CD4-positive, alpha-beta T cell treated with Interleukin-17A for 1 hour (primary cell): ENCODE data around the gene MPPED2.
"Not testable (repeated sequence)": the region's sequence is repeated elsewhere in the genome, so short reads cannot be mapped to it uniquely, and the experiment has no call there.

Experiments
- DNase-seq: peaks from one replicate; pipeline ENCODE4 v3.0.0-alpha.2; 2020

The MPPED2 gene

GRCh38 chr11:30573951-30574350 is 12.2 kb downstream of the MPPED2 start:
- DNase-seq: no peak

- no peak for DNase-seq
Observed at GRCh38 chr11:30568931-30569330, 17.2 kb downstream of the MPPED2 start.

DNA sequence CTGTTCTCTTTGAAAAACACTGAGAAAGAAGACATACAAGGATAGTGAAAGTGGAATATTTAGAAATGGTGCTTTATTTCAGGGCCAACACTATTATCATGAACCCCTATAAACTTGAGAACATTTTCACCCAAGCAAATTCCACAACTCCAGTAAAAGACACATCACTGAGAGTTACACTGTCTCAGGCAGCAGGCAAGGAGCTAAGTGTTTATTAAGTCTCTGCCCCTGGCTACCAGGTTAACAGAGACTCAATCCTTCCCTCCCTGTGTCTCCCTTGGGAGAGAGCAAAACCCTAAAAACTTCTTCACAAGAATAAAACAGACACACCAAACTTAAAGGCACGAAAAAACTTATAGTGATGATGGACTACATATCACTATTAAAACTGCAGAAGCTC is 18.5 kb downstream of the MPPED2 start:
- DNase-seq: no peak

DNA sequence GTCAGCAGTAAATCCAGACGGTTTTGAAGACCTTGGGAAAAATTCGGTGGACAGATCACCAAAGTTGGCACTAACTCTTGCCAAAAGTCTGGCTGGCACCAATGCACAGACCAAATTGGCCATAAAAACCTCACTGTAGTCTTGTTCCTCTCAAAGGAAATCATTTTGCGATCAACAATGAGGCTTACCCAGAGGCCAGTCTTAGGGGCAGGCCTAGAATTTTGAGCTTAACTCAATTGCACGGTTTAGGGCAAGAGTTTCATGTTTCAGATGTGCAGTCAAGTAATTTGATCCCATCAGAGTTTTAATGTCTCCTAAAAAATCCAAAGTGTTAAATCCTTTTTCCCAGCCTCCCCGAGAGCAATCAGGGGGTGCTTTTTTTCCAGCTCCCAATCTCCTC is 19.0 kb downstream of the MPPED2 start:
- no peak for DNase-seq

GRCh38 chr11:30566482-30566881 is 19.7 kb downstream of the MPPED2 start:
- DNase-seq: no peak

- DNase-seq: no peak
Observed at GRCh38 chr11:30565027-30565426, 21.1 kb downstream of the MPPED2 start.

- DNase-seq: no peak
Observed at GRCh38 chr11:30561691-30562415, 24.3 kb downstream of the MPPED2 start.

- no peak for DNase-seq
Observed at GRCh38 chr11:30560206-30561106, 25.7 kb downstream of the MPPED2 start.

- DNase-seq: no peak
Observed at GRCh38 chr11:30559004-30559403, 27.1 kb downstream of the MPPED2 start.

DNA sequence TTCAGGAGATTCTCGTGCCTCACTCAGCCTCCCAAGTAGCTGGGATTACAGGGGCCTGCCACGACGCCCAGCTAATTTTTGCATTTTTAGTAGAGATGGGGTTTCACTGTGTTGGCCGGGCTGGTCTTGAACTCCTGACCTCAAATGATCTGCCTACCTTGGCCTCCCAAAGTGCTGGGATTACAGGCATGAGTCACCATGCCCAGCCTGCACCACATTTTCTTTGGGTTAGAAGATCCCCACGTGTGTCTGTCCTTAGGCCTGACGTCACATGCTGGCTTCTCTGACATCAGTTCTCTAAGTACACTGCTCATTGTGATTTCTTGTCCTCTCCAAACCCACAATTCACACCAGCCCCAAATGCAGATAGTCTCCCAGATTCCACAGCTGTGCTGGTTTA is 31.6 kb downstream of the MPPED2 start:
- DNase-seq: not testable (repeated sequence)

DNA sequence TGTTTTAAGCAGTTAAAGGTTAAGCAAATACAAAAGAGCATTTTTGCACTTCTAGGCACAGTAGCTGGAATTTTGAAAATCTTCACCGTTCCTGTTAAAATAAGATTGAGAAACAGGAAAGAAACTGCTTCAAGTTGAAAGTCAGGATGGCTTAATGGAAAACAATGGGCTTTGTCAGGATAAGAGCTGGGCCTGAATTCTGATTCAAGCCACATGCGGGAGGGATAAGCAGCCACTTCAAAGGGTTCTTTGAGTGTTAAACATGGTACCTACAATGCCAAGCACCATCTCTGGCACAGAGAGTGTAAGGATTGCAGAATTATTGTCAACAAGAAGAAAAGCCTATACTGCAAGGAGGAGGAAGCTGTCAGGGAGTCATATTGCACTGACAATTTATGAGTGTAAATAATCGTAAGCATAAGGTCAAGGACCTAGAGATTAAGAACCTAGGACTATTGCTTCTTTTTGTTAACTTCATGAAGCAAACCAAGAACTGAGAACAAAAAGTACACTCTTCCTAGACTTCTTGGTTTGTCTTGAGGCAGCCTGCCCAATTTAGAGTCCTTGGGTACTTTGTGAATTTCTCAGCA is 32.5 kb downstream of the MPPED2 start:
- DNase-seq: no peak

DNA sequence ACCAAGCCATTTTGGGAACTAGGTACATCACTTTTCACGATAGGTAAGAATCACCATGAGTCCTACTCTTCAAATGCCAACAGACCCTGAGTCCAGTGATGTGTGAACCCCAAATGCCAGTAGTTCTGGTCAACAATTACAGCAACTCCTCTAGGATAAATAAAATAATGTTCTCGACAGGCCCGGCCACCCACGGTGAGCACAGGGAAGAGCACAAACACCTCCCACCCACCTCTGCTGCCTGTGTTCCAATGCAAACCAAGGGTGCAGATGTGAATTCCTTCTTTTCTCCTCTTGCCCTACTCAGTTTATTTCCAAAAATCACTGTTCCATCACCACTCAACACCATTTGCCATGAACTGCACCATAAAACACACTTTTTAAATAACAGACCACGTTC is 33.3 kb downstream of the MPPED2 start:
- DNase-seq: no peak

GRCh38 chr11:30550022-30550542 is 36.1 kb downstream of the MPPED2 start:
- no peak for DNase-seq

- DNase-seq: no peak
Observed at GRCh38 chr11:30549565-30549964, 36.6 kb downstream of the MPPED2 start.

DNA sequence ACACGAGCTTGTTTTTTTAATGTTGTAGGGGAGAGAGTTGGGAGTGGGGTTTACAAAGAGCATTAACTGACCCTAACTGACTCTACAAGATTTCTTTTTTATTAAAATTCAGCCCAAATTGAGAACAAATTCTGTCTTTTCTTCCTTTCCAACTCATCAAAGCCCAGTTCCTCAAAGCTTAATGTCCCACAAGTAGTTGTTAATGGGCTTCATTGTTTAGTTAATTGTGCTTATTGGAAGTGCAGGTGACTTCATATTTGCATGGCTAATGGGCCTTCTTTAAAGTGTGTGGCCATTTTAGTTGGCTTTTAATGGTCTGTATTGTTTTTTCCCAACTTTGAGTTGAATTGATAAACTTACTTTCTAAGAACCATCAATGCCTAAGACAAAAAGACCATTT is 39.8 kb downstream of the MPPED2 start:
- no peak for DNase-seq

DNA sequence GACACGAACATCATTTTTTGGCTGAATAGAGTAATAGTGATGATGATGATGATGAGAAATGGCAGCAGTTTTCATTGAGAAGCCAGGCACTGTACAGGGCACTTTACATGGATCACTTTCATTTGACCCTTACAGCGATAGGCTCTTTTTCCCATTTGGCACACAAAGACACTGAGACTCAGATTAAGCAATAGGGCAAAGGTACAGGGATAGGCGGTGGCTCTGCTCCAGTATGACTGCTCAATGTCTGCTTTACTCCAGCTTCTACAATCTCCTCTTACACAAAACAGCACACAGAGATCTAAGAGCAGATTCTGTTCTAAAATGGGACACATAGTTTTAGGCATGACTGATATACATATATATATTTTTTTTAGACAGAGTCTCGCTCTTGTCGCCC is 40.6 kb downstream of the MPPED2 start:
- no peak for DNase-seq

DNA sequence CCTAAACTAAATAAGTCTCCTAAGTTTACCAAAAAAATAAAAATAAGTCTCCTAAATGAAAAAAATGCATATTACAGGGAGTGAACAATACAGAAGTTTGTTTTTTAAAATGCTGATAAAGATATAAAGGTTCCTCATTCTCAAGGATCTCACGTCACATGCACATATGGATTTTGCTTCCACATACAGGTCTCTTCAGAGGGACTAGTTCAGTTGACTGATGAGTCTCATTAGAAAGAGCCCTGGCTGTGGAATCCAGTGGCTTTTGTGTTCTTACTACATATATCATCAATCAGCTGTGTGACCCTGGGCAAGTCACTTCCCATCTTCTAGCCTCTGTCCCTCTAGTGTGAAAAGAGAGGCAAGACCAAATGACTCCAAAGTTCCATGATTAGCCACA is 43.1 kb downstream of the MPPED2 start:
- DNase-seq: no peak

GRCh38 chr11:30540781-30541180 is 45.4 kb downstream of the MPPED2 start:
- DNase-seq: no peak

GRCh38 chr11:30538251-30538650 is 47.9 kb downstream of the MPPED2 start:
- no peak for DNase-seq

DNA sequence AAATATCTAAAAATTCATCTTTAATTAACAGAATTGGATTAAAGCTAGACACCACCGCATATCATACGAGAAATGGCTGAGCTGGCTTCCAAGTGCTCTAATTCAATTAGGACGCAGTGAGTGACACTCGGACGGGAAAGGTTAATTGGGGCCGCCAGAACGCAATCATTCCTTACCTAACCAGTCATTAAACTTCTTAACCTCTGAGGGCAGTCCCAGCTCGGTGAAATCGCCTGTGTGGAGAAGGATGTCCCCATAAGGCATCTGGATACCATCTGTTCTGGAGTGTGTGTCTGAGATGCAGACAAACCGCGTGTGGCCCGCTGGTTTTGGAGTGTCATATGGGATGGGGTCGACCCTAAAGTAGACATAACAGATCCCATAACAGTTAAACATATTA is 50.3 kb downstream of the MPPED2 start:
- DNase-seq: no peak

DNA sequence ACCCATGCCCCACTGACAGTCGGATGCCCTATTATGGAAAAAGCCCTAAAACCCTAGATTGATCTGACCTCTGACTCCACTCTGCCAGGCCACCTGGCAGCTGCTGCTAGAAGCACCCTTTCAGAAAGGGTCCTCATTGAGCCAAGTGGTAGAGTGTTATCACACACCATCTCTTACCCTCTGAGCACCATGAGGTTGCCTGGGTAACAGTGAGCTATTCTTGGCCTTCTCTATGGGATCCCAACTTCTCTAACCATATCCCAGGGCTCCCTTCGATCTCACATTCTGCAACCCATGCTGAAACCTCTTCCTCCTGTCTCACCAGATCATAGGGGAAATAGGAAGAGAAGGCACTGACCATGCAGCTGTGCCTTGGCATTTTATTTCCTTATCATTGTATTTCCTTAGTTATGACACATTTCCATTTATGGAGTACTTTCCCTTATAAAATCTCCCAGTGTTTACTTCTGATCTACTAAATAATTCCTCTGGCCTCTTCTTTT is 52.7 kb downstream of the MPPED2 start:
- DNase-seq: no peak

DNA sequence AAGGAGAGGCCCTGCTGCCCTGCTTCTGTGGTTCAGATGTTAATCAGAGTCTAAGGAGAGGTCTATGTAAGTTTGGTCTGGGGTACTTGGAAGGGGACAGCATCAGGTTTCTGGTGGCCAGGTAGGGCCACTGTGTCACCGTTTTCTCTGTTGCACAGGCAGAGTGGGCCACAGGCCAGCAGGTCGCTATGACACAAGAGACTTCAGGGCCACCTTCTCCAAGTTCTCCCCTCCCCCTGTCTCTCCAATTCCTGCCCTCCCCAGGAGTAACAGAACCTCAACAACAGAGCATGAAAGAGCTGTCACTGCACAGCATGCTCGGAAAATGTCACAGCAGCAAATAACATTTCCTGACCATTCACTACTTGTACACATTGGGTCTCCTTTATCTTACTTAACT is 58.6 kb downstream of the MPPED2 start:
- no peak for DNase-seq

GRCh38 chr11:30526558-30526957 is 59.6 kb downstream of the MPPED2 start:
- DNase-seq: no peak
